Neural crest cell (in vitro differentiated cells): ENCODE measurements around the gene PHEX. TPM values are rescaled to one million over a fixed set of nuclear protein-coding genes. Genes with fewer than 3 reads are reported as not detected.

Source experiments
- DNase-seq: peaks from one replicate; pipeline ENCODE4 v3.0.0; 2021; ENCODE audit warnings: low read depth, mixed read lengths, low spot score
- H3K27ac Mint-ChIP-seq: one replicate; pipeline ENCODE4 v1.8.0; 2021; ENCODE audit warnings: mild to moderate bottlenecking, mixed read lengths; ENCODE audit not compliant: unreplicated experiment
- H3K27me3 Mint-ChIP-seq: 2 replicates; pipeline ENCODE4 v1.8.0; 2021; ENCODE audit warnings: low read depth, mild to moderate bottlenecking, mixed read lengths
- H3K36me3 Mint-ChIP-seq: 2 replicates; pipeline ENCODE4 v1.8.0; 2021; ENCODE audit warnings: low read depth, mild to moderate bottlenecking, mixed read lengths
- H3K4me1 Mint-ChIP-seq: 2 replicates; pipeline ENCODE4 v1.8.0; 2021; ENCODE audit warnings: mixed read lengths
- H3K4me3 Mint-ChIP-seq: one replicate; pipeline ENCODE4 v1.8.0; 2021; ENCODE audit warnings: mild to moderate bottlenecking, mixed read lengths
- H3K9me3 Mint-ChIP-seq: 2 replicates; pipeline ENCODE4 v1.8.0; 2021; ENCODE audit warnings: mixed read lengths
- total RNA-seq: library from RNA; stranded (reverse); gene quantifications from 2 replicates; pipeline ENCODE4 v1.2.1, GENCODE V29; 2021
- TF ChIP-seq, protein P1 (sequence below): fragments of 200-600 bp; sonication (generic); conservative IDR thresholded peaks from 2 replicates; pipeline ENCODE4 v1.5.0; 2021; ENCODE audit warnings: antibody characterized with exemption, mild to moderate bottlenecking

The PHEX gene
- total RNA-seq, 1 donor from 2014 or later = 0.47 TPM

GRCh38 chrX:21991504-21991903 lies 40.6 kb upstream of the PHEX start:
- Mint-ChIP-seq H3K4me1 (peaks cover 39% of the 10 kb centered on the region), H3K9me3 (no peaks in the 10 kb centered on the region), H3K27me3 (no peaks in the 10 kb centered on the region), H3K27ac (no peak overlapping the region), H3K36me3 (peaks cover 44% of the 10 kb centered on the region), H3K4me3 (no peak overlapping the region)
- TF ChIP-seq, protein P1, sequence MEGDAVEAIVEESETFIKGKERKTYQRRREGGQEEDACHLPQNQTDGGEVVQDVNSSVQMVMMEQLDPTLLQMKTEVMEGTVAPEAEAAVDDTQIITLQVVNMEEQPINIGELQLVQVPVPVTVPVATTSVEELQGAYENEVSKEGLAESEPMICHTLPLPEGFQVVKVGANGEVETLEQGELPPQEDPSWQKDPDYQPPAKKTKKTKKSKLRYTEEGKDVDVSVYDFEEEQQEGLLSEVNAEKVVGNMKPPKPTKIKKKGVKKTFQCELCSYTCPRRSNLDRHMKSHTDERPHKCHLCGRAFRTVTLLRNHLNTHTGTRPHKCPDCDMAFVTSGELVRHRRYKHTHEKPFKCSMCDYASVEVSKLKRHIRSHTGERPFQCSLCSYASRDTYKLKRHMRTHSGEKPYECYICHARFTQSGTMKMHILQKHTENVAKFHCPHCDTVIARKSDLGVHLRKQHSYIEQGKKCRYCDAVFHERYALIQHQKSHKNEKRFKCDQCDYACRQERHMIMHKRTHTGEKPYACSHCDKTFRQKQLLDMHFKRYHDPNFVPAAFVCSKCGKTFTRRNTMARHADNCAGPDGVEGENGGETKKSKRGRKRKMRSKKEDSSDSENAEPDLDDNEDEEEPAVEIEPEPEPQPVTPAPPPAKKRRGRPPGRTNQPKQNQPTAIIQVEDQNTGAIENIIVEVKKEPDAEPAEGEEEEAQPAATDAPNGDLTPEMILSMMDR = no peak
- DNase-seq = no peak

GRCh38 chrX:21993265-21993664 lies 38.9 kb upstream of the PHEX start:
- Mint-ChIP-seq H3K36me3 (peaks cover 44% of the 10 kb centered on the region), H3K4me3 (no peak overlapping the region), H3K9me3 (no peaks in the 10 kb centered on the region), H3K27me3 (no peaks in the 10 kb centered on the region), H3K27ac (no peak overlapping the region), H3K4me1 (peaks cover 48% of the 10 kb centered on the region)
- TF ChIP-seq, protein P1 = no peak
- no peak for DNase-seq

GRCh38 chrX:21996872-21997455 lies 35.2 kb upstream of the PHEX start:
- H3K36me3 Mint-ChIP-seq = peaks cover 54% of the 10 kb centered on the region
- H3K27ac Mint-ChIP-seq = no peak overlapping the region
- no peak for DNase-seq
- peaks cover 5% of the 10 kb centered on the region for H3K9me3 Mint-ChIP-seq
- no peaks in the 10 kb centered on the region for H3K27me3 Mint-ChIP-seq
- H3K4me1 Mint-ChIP-seq = peaks cover 50% of the 10 kb centered on the region
- TF ChIP-seq, protein P1 = no peak
- no peak overlapping the region for H3K4me3 Mint-ChIP-seq

GRCh38 chrX:21998037-21998436 lies 34.1 kb upstream of the PHEX start:
- no peak overlapping the region for H3K27ac Mint-ChIP-seq
- peaks cover 63% of the 10 kb centered on the region for H3K36me3 Mint-ChIP-seq
- no peaks in the 10 kb centered on the region for H3K27me3 Mint-ChIP-seq

GRCh38 chrX:22004866-22005265 lies 27.3 kb upstream of the PHEX start:
- TF ChIP-seq, protein P1 = no peak
- Mint-ChIP-seq H3K36me3 (peaks cover 80% of the 10 kb centered on the region), H3K27ac (no peak overlapping the region), H3K4me1 (peaks cover 8% of the 10 kb centered on the region), H3K4me3 (no peak overlapping the region), H3K9me3 (peaks cover 10% of the 10 kb centered on the region), H3K27me3 (no peaks in the 10 kb centered on the region)
- DNase-seq = no peak

More at GRCh38 chrX:21998037-21998436, 34.1 kb upstream of the PHEX start:
- Mint-ChIP-seq H3K4me1 (peaks cover 43% of the 10 kb centered on the region), H3K9me3 (peaks cover 5% of the 10 kb centered on the region), H3K4me3 (no peak overlapping the region)
- TF ChIP-seq, protein P1 = no peak
- no peak for DNase-seq
